ENCODE data around the gene HMG20A. TPM values are rescaled to one million over a fixed set of nuclear protein-coding genes. Genes with fewer than 3 reads are reported as not detected.

The HMG20A gene
- total RNA-seq, 1 donor from 2014 or later: 35.5 TPM

GRCh38 chr15:77495838-77496596 lies 75.3 kb downstream of the HMG20A start:
- Mint-ChIP-seq H3K27ac (ENCODE audit: unreplicated experiment) (peak overlapping the region; percentile 97), H3K9me3 (ENCODE audit: low read depth) (no peaks in the 10 kb centered on the region), H3K4me1 (ENCODE audit: low read depth) (peaks cover 80% of the 10 kb centered on the region), H3K36me3 (ENCODE audit: low read depth) (peaks cover 1% of the 10 kb centered on the region), H3K4me3 (ENCODE audit: unreplicated experiment) (peak overlapping the region; percentile 49), H3K27me3 (ENCODE audit: low read depth) (no peaks in the 10 kb centered on the region)
- TF ChIP-seq, protein P1, sequence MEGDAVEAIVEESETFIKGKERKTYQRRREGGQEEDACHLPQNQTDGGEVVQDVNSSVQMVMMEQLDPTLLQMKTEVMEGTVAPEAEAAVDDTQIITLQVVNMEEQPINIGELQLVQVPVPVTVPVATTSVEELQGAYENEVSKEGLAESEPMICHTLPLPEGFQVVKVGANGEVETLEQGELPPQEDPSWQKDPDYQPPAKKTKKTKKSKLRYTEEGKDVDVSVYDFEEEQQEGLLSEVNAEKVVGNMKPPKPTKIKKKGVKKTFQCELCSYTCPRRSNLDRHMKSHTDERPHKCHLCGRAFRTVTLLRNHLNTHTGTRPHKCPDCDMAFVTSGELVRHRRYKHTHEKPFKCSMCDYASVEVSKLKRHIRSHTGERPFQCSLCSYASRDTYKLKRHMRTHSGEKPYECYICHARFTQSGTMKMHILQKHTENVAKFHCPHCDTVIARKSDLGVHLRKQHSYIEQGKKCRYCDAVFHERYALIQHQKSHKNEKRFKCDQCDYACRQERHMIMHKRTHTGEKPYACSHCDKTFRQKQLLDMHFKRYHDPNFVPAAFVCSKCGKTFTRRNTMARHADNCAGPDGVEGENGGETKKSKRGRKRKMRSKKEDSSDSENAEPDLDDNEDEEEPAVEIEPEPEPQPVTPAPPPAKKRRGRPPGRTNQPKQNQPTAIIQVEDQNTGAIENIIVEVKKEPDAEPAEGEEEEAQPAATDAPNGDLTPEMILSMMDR (IDR thresholded peaks at IDR 0.05): no peak
- DNase-seq (ENCODE audit: low spot score): no peak

GRCh38 chr15:77496715-77497109 lies 76.0 kb downstream of the HMG20A start:
- Mint-ChIP-seq H3K9me3 (ENCODE audit: low read depth) (no peaks in the 10 kb centered on the region), H3K36me3 (ENCODE audit: low read depth) (peaks cover 1% of the 10 kb centered on the region), H3K27me3 (ENCODE audit: low read depth) (no peaks in the 10 kb centered on the region), H3K27ac (ENCODE audit: unreplicated experiment) (peak overlapping the region; percentile 97), H3K4me3 (ENCODE audit: unreplicated experiment) (peak overlapping the region; percentile 53), H3K4me1 (ENCODE audit: low read depth) (peaks cover 85% of the 10 kb centered on the region)
- TF ChIP-seq, protein P1 (IDR thresholded peaks at IDR 0.05): peak; percentile 99
- DNase-seq (ENCODE audit: low spot score): no peak

DNA sequence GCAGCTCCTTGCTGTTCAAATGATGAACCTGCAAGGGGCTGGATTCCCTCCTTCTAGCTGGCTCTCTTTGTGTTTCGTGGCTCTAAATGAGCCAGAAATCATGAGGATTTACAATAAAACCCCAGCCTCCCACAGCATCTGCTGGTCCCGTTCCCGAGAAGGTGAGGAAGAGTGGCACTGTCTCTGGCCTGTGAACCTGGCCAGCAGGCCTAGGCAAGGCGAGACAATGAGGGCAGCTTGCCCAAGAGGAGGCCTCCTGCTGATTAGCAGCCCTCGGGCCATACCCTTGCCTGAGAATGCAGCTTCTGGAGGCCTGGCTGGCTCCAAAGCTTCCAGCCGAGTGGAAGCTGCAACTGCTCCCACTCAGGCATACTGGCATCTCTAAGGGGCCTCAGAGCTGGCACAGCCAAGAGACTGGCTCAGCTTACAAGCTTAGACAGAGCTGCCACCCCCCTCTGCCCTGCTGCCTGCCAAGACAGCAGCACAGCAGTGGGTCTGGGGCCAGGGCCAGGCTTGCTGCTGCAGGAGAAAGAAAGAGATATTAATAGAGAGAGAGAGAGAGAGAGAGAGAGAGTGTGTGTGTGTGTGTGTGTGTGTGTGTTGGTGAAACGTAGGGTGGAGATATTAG lies 76.5 kb downstream of the HMG20A start:
- peak overlapping the region; percentile 97 for H3K27ac Mint-ChIP-seq (ENCODE audit: unreplicated experiment)
- H3K4me3 Mint-ChIP-seq (ENCODE audit: unreplicated experiment): peak overlapping the region; percentile 53
- DNase-seq (ENCODE audit: low spot score): peak; percentile 97
- H3K4me1 Mint-ChIP-seq (ENCODE audit: low read depth): peaks cover 84% of the 10 kb centered on the region
- H3K36me3 Mint-ChIP-seq (ENCODE audit: low read depth): peaks cover 1% of the 10 kb centered on the region
- no peaks in the 10 kb centered on the region for H3K27me3 Mint-ChIP-seq (ENCODE audit: low read depth)
- H3K9me3 Mint-ChIP-seq (ENCODE audit: low read depth): no peaks in the 10 kb centered on the region
- TF ChIP-seq, protein P1 (IDR thresholded peaks at IDR 0.05): peak; percentile 75

GRCh38 chr15:77497942-77498361 lies 77.3 kb downstream of the HMG20A start:
- DNase-seq (ENCODE audit: low spot score): no peak
- H3K27me3 Mint-ChIP-seq (ENCODE audit: low read depth): no peaks in the 10 kb centered on the region
- TF ChIP-seq, protein P1 (IDR thresholded peaks at IDR 0.05): no peak

DNA sequence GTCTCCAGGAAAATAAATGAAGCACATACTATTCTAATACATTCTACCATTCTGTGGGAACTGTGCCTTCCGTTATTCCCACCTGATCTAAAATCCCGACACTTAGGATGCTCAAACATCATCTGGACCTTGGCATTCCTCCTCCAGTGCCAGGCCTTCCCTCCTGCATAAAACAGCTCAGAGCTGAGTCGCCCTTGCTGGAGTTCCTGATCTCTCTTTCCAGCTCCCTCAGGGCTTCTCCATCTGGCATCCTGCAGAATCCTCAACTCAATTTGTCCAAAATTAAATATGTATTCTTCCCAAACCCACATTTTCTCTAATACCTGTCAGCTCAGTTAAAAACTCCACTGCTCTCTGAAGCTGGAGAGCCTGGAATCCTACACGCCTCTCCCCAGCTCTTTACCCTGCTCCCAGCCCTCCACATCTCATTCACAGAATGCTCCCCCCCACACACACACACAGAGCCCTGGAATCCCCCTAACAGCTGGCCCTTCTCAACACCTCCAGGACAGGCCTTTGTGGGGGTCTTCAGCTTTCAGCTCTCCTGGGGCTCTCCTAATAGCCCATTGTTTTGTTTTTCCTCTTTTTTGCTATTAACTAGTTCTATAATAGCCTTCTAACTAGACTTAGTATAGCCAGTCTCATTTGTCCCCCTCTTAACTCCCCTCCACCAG lies 78.5 kb downstream of the HMG20A start:
- Mint-ChIP-seq H3K4me1 (ENCODE audit: low read depth) (peaks cover 69% of the 10 kb centered on the region), H3K4me3 (ENCODE audit: unreplicated experiment) (no peak overlapping the region)
- no peak for DNase-seq (ENCODE audit: low spot score)

More at GRCh38 chr15:77497942-77498361, 77.3 kb downstream of the HMG20A start:
- Mint-ChIP-seq H3K4me3 (ENCODE audit: unreplicated experiment) (peak overlapping the region; percentile 53), H3K27ac (ENCODE audit: unreplicated experiment) (peak overlapping the region; percentile 97), H3K36me3 (ENCODE audit: low read depth) (peaks cover 1% of the 10 kb centered on the region), H3K9me3 (ENCODE audit: low read depth) (no peaks in the 10 kb centered on the region), H3K4me1 (ENCODE audit: low read depth) (peaks cover 77% of the 10 kb centered on the region)

More for the DNA sequence above, 78.5 kb downstream of the HMG20A start:
- Mint-ChIP-seq H3K36me3 (ENCODE audit: low read depth) (peaks cover 1% of the 10 kb centered on the region), H3K9me3 (ENCODE audit: low read depth) (no peaks in the 10 kb centered on the region), H3K27me3 (ENCODE audit: low read depth) (no peaks in the 10 kb centered on the region), H3K27ac (ENCODE audit: unreplicated experiment) (peak overlapping the region; percentile 62)
- TF ChIP-seq, protein P1 (IDR thresholded peaks at IDR 0.05): no peak
